H1 (cell line): ENCODE measurements around the gene RASGRP3. TPM values are rescaled to one million over a fixed set of nuclear protein-coding genes. Genes with fewer than 3 reads are reported as not detected.

Source experiments
- CTCF ChIA-PET: fragments of 300-600 bp; sonication (Branson Sonifier 250); formaldehyde crosslinking; loops from one replicate; lab custom pipeline; 2021; ENCODE audit not compliant: partially characterized antibody; lab: Charles Lee
- POLR2A ChIA-PET: fragments of 300-600 bp; sonication (Branson Sonifier 250); formaldehyde crosslinking; loops from one replicate; lab custom pipeline; 2021; ENCODE audit warnings: inconsistent platforms; ENCODE audit not compliant: partially characterized antibody; lab: Charles Lee
- DNase-seq, 2 experiments: peaks; one replicate each; pipeline versions ENCODE4 v3.0.0 to v3.0.0-alpha.2; 2010 to 2022; ENCODE audit warnings: low spot score in 2 of 2, low read depth in 1 of 2, mixed read lengths in 1 of 2
- FAIRE-seq: peaks from 2 replicates; lab custom pipeline; 2011; peaks lifted over from hg19 to GRCh38; lab: Jason Lieb, UNC
- H2AFZ ChIP-seq: 2 replicates; pipeline ENCODE4 v1.8.1; 2012; ENCODE audit warnings: low read length, inconsistent platforms
- H2AK5ac ChIP-seq: 2 replicates; pipeline ENCODE4 v1.6.1; 2013; ENCODE audit warnings: low read depth, low read length
- H2BK120ac ChIP-seq: replicated peaks from 2 replicates; pipeline ENCODE3; 2013; ENCODE audit warnings: low read depth, low read length, inconsistent platforms
- H2BK12ac ChIP-seq: 2 replicates; pipeline ENCODE4 v1.6.1; 2013; ENCODE audit warnings: low read depth, low read length
- H2BK15ac ChIP-seq: 2 replicates; pipeline ENCODE4 v1.6.1; 2013; ENCODE audit warnings: low read length
- H2BK20ac ChIP-seq: 2 replicates; pipeline ENCODE4 v1.6.1; 2013; ENCODE audit warnings: low read length
- H2BK5ac ChIP-seq: 2 replicates; pipeline ENCODE4 v1.6.1; 2013; ENCODE audit warnings: low read depth, low read length
- H3K14ac ChIP-seq: 2 replicates; pipeline ENCODE4 v1.6.1; 2013; ENCODE audit warnings: inconsistent platforms; ENCODE audit not compliant: insufficient read length
- H3K18ac ChIP-seq: 2 replicates; pipeline ENCODE4 v1.6.1; 2013; ENCODE audit warnings: low read length; ENCODE audit errors: extremely low read depth
- H3K23ac ChIP-seq: 2 replicates; pipeline ENCODE4 v1.6.1; 2013; ENCODE audit warnings: inconsistent platforms; ENCODE audit not compliant: insufficient read length
- H3K23me2 ChIP-seq: 2 replicates; pipeline ENCODE4 v1.6.1; 2013; ENCODE audit warnings: low read depth, low read length
- H3K27ac ChIP-seq: 2 replicates; pipeline ENCODE4 v1.6.1; 2011; ENCODE audit warnings: low read depth, low read length, inconsistent platforms
- H3K27me3 ChIP-seq, 4 experiments: replicated peaks in 1 of 4; 1 replicate in 1 of 4; 2 replicates in 3 of 4; pipeline versions ENCODE4 v1.6.1 to v1.8.1; 2011 to 2013; ENCODE audit warnings: low read length in 3 of 4, mild to moderate bottlenecking in 3 of 4, inconsistent platforms in 2 of 4, mixed read lengths in 2 of 4, moderate library complexity in 1 of 4; ENCODE audit not compliant: control insufficient read depth in 3 of 4, insufficient read depth in 3 of 4; ENCODE audit errors: extremely low read depth in 1 of 4
- H3K36me3 ChIP-seq, 4 experiments: 2 replicates each; pipeline versions ENCODE4 v1.6.1 to v1.8.1; 2011 to 2013; ENCODE audit warnings: mild to moderate bottlenecking in 4 of 4, low read length in 3 of 4, moderate library complexity in 2 of 4, control low read depth in 1 of 4, inconsistent platforms in 1 of 4; ENCODE audit not compliant: insufficient read depth in 4 of 4, control insufficient read depth in 2 of 4
- H3K4ac ChIP-seq: replicated peaks from 2 replicates; pipeline ENCODE3; 2013; ENCODE audit warnings: low read length, low read depth, mixed read lengths, inconsistent platforms; ENCODE audit not compliant: insufficient read length
- H3K4me1 ChIP-seq, 4 experiments: replicated peaks in 1 of 4; 1 replicate in 1 of 4; 2 replicates in 3 of 4; pipeline versions ENCODE4 v1.6.1 to v1.8.1; 2011 to 2013; ENCODE audit warnings: low read length in 3 of 4, inconsistent platforms in 2 of 4, mixed read lengths in 1 of 4; ENCODE audit not compliant: insufficient read depth in 4 of 4, control insufficient read depth in 3 of 4
- H3K4me2 ChIP-seq, 2 experiments: 2 replicates each; pipeline versions ENCODE4 v1.6.1 to v1.8.1; 2011 to 2013; ENCODE audit warnings: low read depth in 2 of 2, low read length in 2 of 2, control low read depth in 1 of 2, inconsistent platforms in 1 of 2, mild to moderate bottlenecking in 1 of 2; ENCODE audit not compliant: insufficient read depth in 1 of 2
- H3K4me3 ChIP-seq, 4 experiments: fragments of 200-600, 300-600 bp in 1 of 4; sonication (generic), shearing (Covaris generic), sonication (Bioruptor Twin) in 1 of 4; 2 replicates each; pipeline versions ENCODE4 v1.5.1 to v1.8.1; 2011 to 2016; ENCODE audit warnings: low read length in 4 of 4, low read depth in 3 of 4, control low read depth in 2 of 4, inconsistent platforms in 2 of 4, mild to moderate bottlenecking in 2 of 4, mixed read lengths in 1 of 4, moderate library complexity in 1 of 4; ENCODE audit not compliant: insufficient read depth in 2 of 4; ENCODE audit errors: extremely low read depth in 1 of 4
- H3K56ac ChIP-seq: replicated peaks from 2 replicates; pipeline ENCODE3; 2013; ENCODE audit warnings: low read depth, mild to moderate bottlenecking, mixed read lengths, low read length, inconsistent platforms; ENCODE audit not compliant: insufficient read length
- H3K79me1 ChIP-seq: 2 replicates; pipeline ENCODE4 v1.6.1; 2013; ENCODE audit warnings: low read depth, low read length, control low read depth
- H3K79me2 ChIP-seq, 2 experiments: 2 replicates each; pipeline versions ENCODE4 v1.6.1 to v1.8.1; 2012 to 2013; ENCODE audit warnings: low read length in 2 of 2, mild to moderate bottlenecking in 2 of 2, inconsistent platforms in 1 of 2; ENCODE audit not compliant: insufficient read depth in 2 of 2, control insufficient read depth in 1 of 2
- H3K9ac ChIP-seq, 4 experiments: replicated peaks in 1 of 4; 1 replicate in 1 of 4; 2 replicates in 3 of 4; pipeline versions ENCODE4 v1.6.1 to v1.8.1; 2011 to 2013; ENCODE audit warnings: low read depth in 3 of 4, low read length in 3 of 4, control low read depth in 2 of 4, mild to moderate bottlenecking in 2 of 4, moderate library complexity in 2 of 4, inconsistent platforms in 1 of 4; ENCODE audit errors: extremely low read depth in 1 of 4
- H3K9me3 ChIP-seq, 2 experiments: 2 replicates each; pipeline versions ENCODE4 v1.6.1 to v1.8.1; 2012 to 2013; ENCODE audit warnings: mild to moderate bottlenecking in 2 of 2, moderate library complexity in 2 of 2, control low read depth in 1 of 2, inconsistent platforms in 1 of 2, low read depth in 1 of 2, low read length in 1 of 2, mixed read lengths in 1 of 2; ENCODE audit not compliant: insufficient read depth in 2 of 2
- H4K20me1 ChIP-seq, 2 experiments: replicated peaks in 1 of 2; 2 replicates each; pipeline versions ENCODE3 to v1.8.1; 2011 to 2013; ENCODE audit warnings: inconsistent platforms in 2 of 2, low read length in 2 of 2, mild to moderate bottlenecking in 1 of 2; ENCODE audit not compliant: insufficient read depth in 2 of 2, control insufficient read depth in 1 of 2
- H4K5ac ChIP-seq: 2 replicates; pipeline ENCODE4 v1.6.1; 2013; ENCODE audit warnings: low read length, low read depth, mixed read lengths, inconsistent platforms; ENCODE audit not compliant: insufficient read length
- H4K8ac ChIP-seq: 2 replicates; pipeline ENCODE4 v1.8.0; 2013; ENCODE audit warnings: mild to moderate bottlenecking, moderate library complexity, low read length, inconsistent platforms; ENCODE audit not compliant: insufficient read depth; ENCODE audit errors: extremely low read depth
- H4K91ac ChIP-seq: replicated peaks from 2 replicates; pipeline ENCODE3; 2013; ENCODE audit warnings: low read length, mixed read lengths, inconsistent platforms; ENCODE audit not compliant: insufficient read length
- ASH2L ChIP-seq: fragments of 200-600, 300-600 bp; sonication (generic); IDR thresholded peaks from one replicate; pipeline ENCODE4 v1.7.1; 2017; ENCODE audit warnings: low read length
- CHD1 ChIP-seq: IDR thresholded peaks from 2 replicates; pipeline ENCODE4 v1.6.1; 2012; ENCODE audit warnings: low read depth, low read length, improper control_type of control experiment
- GABPA ChIP-seq: IDR thresholded peaks from 2 replicates; pipeline ENCODE4 v1.6.1; 2011; ENCODE audit warnings: mild to moderate bottlenecking, low read length, moderate library complexity, borderline replicate concordance; ENCODE audit not compliant: insufficient read depth
- HDAC2 ChIP-seq, 2 experiments: fragments of 300-600 bp in 1 of 2; sonication (generic) in 1 of 2; IDR thresholded peaks; 2 replicates each; pipeline ENCODE4 v1.6.1; 2011 to 2012; ENCODE audit warnings: low read depth in 2 of 2, low read length in 2 of 2, mild to moderate bottlenecking in 2 of 2, moderate library complexity in 2 of 2, borderline replicate concordance in 1 of 2, inconsistent platforms in 1 of 2
- SP2 ChIP-seq: IDR thresholded peaks from 2 replicates; pipeline ENCODE4 v1.6.1; 2012; ENCODE audit warnings: mild to moderate bottlenecking, low read length, inconsistent platforms
- TAF1 ChIP-seq: IDR thresholded peaks from 2 replicates; pipeline ENCODE4 v1.6.1; 2011; ENCODE audit warnings: mild to moderate bottlenecking, low read depth, low read length
- WGBS, 2 experiments: shearing (Covaris generic) in 1 of 2; methylation state at CpG; one replicate each; pipeline versions ENCODE4 v1.1.6 to v1.1.7; 2013 to 2015; ENCODE audit warnings: low lambda C conversion rate in 2 of 2, mixed read lengths in 2 of 2, inconsistent platforms in 1 of 2, low coverage in 1 of 2, missing lambda C conversion rate in 1 of 2; ENCODE audit not compliant: insufficient replicate concordance in 2 of 2, insufficient coverage in 1 of 2, insufficient read length in 1 of 2; ENCODE audit errors: extremely low coverage in 1 of 2, missing lambda C conversion rate in 1 of 2; 5-methylcytosine and 5-hydroxymethylcytosine counted together
- polyA plus RNA-seq, 7 experiments: library from polyadenylated mRNA; depleted of rRNA in 3 of 7; stranded (reverse) in 5 of 7; unstranded in 2 of 7; fragments of >200 nt in 5 of 7; fragments of 200-250 nt in 2 of 7; gene quantifications; 1 replicate in 5 of 7; 2 replicates in 1 of 7; 4 replicates in 1 of 7; pipeline versions ENCODE4 v1.2.1 to v1.2.3, GENCODE V29; 2011 to 2013; ENCODE audit warnings: missing spikeins in 2 of 7, mixed read lengths in 2 of 7
- total RNA-seq: library from RNA; stranded (reverse); fragmentation: NEBNext Ultra II Directional; extraction: Animal tissue kit (Norgen Biotek cat#: 25700); gene quantifications from 2 replicates; pipeline ENCODE4 v1.2.1, GENCODE V29; 2021

The RASGRP3 gene
- total and polyA plus RNA-seq, 2 of the 8 experiments (the other 6 are each of a cell fraction or from before 2014, with no cell fraction given): 0.06 TPM; not detected in 1

DNA sequence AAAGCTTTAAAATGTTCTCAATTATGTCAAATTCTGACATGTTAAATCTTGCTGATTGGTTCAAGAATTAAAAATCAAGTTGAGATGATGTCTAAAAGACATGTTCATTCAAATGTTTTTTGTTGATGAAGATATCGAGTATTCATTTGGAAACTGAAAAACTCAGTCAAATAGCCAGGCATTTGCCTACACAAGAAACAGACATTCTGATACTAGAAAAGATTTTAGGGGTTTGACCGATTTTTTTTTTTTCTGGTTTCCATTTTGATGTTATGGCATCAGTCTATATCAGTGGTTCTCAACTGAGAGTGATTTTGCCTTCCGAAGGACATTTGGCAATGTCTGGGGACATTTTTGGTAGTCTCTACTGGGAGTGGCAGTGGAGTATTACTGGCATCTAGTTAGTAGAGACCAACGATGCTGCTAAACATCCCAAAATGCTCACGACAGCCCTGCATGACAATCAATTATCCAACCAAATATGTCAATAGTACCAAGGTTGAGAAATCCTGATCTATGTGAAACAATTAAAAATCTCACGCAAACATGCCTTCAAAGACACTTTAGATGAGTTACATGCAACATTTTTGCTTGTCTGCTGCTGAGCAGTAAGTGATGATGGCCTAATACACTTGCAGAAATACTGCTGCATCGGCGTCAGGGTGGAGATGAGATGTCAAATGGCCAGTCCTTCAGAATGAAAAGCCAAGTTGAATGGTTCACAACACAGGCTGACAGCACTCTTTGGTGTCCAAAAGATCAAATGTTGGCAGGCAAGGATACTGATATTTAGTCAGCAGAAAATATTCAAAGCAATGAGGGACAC, 12.5 kb downstream of the RASGRP3 start:
- Histone ChIP-seq H3K79me1 (no peaks in the 10 kb centered on the region), H3K36me3 (no peaks in the 10 kb centered on the region), H2AK5ac (no peak overlapping the region), H4K20me1 (no peaks in the 10 kb centered on the region), H2BK120ac (no peak overlapping the region), H4K91ac (no peak overlapping the region), H2BK5ac (no peak overlapping the region), H3K4me1 (no peaks in the 10 kb centered on the region), H3K9me3 (peaks cover 3 to 8% of the 10 kb centered on the region in 2 experiments; a peak in 3 of 4 replicates), H3K79me2 (no peaks in the 10 kb centered on the region), H2BK15ac (no peak overlapping the region), H2BK20ac (no peak overlapping the region), H3K23ac (no peak overlapping the region), H3K18ac (no peak overlapping the region), H4K8ac (no peak overlapping the region), H3K4ac (no peak overlapping the region), H3K4me2 (no peak overlapping the region), H2AFZ (no peak overlapping the region), H3K27ac (no peak overlapping the region), H4K5ac (no peak overlapping the region), H3K9ac (no peak overlapping the region), H3K4me3 (no peak overlapping the region), H3K56ac (no peak overlapping the region), H3K14ac (no peak overlapping the region), H2BK12ac (no peak overlapping the region), H3K27me3 (no peaks in the 10 kb centered on the region), H3K23me2 (no peaks in the 10 kb centered on the region)
- ChIA-PET CTCF (interaction anchor here (1.2 to 1.5 kb wide), 2 partner anchors 12 to 13 kb away, joined by 4 read pairs; partner anchors contain the start of gene RASGRP3), POLR2A (no interaction called here)
- DNase-seq (no peak), FAIRE-seq (no peak)
- 87% methylated on average over 8 of the region's 8 CpGs; no CpG with 5 or more reads in 1 of the 2 experiments for WGBS, 2 experiments
- TF ChIP-seq GABPA (no peak), ASH2L (no peak), CHD1 (no peak), SP2 (no peak), TAF1 (no peak), HDAC2 (IDR thresholded peaks at IDR 0.05; ENCODE audit: borderline replicate concordance in 1 of 2, low read depth in 2 of 2, low read length in 2 of 2) (no peak)
